HepG2 (cell line): ENCODE measurements around the gene ZBTB7C. TPM values are rescaled to one million over a fixed set of nuclear protein-coding genes. Genes with fewer than 3 reads are reported as not detected.

Experiments
- ATAC-seq: fragments of 200-7000 bp; cut with Tn5 transposase; 3 replicates; pipeline ENCODE4 v1.9.1; 2020; ENCODE audit warnings: mild to moderate bottlenecking, moderate library complexity
- BruUV-seq: library from RNA; stranded (reverse); fragments of 400-500 nt; replicated peaks from 2 replicates; lab custom pipeline; 2021; lab: Mats Ljungman, UMichigan
- CTCF ChIA-PET: fragments of 300-600 bp; formaldehyde crosslinking; extraction: SDS; loops from one replicate; lab custom pipeline; 2021; ENCODE audit warnings: low total read pairs, inconsistent platforms, low intra/inter-chr PET ratio; lab: Yijun Ruan, JAX
- POLR2A ChIA-PET: fragments of 350-600 bp; sonication (Branson Sonifier 250); formaldehyde crosslinking; loops from one replicate; lab custom pipeline; 2020; ENCODE audit warnings: antibody characterized with exemption, inconsistent platforms; lab: Yijun Ruan, JAX
- DNase-seq: peaks from one replicate; pipeline ENCODE4 v3.0.0-alpha.2; 2015; ENCODE audit warnings: low spot score
- FAIRE-seq: peaks from 3 replicates; lab custom pipeline; 2011; peaks lifted over from hg19 to GRCh38; lab: Jason Lieb, UNC
- H2AFZ ChIP-seq: one replicate; pipeline ENCODE4 v1.6.1; 2011; ENCODE audit warnings: low read length, inconsistent platforms
- H3K27ac ChIP-seq: fragments of 300-600 bp; 3 replicates; pipeline ENCODE4 v1.8.0; 2011; ENCODE audit warnings: mixed run types, mild to moderate bottlenecking, mixed read lengths, low read length, inconsistent platforms; ENCODE audit not compliant: insufficient read depth; ENCODE audit errors: extremely low read length
- H3K27me3 ChIP-seq, 2 experiments: fragments of 200-600 bp in 1 of 2; 2 replicates in 1 of 2; 3 replicates in 1 of 2; pipeline versions ENCODE4 v1.6.0 to v1.8.0; 2011; ENCODE audit warnings: low read length in 2 of 2, mild to moderate bottlenecking in 2 of 2, moderate library complexity in 2 of 2, inconsistent platforms in 1 of 2; ENCODE audit not compliant: insufficient read depth in 2 of 2, control insufficient read depth in 1 of 2
- H3K36me3 ChIP-seq, 2 experiments: fragments of 200-600 bp in 1 of 2; replicated peaks in 1 of 2; 2 replicates in 1 of 2; 3 replicates in 1 of 2; pipeline versions ENCODE4 v1.5.1 to v1.8.0; 2011; ENCODE audit warnings: low read length in 2 of 2, inconsistent platforms in 1 of 2; ENCODE audit not compliant: insufficient read depth in 2 of 2, control insufficient read depth in 1 of 2
- H3K4me1 ChIP-seq: 2 replicates; pipeline ENCODE4 v1.5.1; 2012; ENCODE audit warnings: low read length, inconsistent platforms; ENCODE audit not compliant: insufficient read depth
- H3K4me2 ChIP-seq: 2 replicates; pipeline ENCODE4 v1.6.0; 2011; ENCODE audit warnings: low read depth, low read length, inconsistent platforms
- H3K4me3 ChIP-seq, 3 experiments: fragments of 200-600 bp in 1 of 3; sonication (generic), shearing (Covaris generic) in 1 of 3; replicated peaks in 1 of 3; 2 replicates each; pipeline ENCODE4 v1.5.1; 2011 to 2016; ENCODE audit warnings: low read length in 3 of 3, inconsistent platforms in 2 of 3, low read depth in 2 of 3, mild to moderate bottlenecking in 2 of 3, control low read depth in 1 of 3, mixed read lengths in 1 of 3; ENCODE audit not compliant: insufficient read depth in 1 of 3
- H3K79me2 ChIP-seq: one replicate; pipeline ENCODE4 v1.6.1; 2011; ENCODE audit warnings: low read length, inconsistent platforms; ENCODE audit not compliant: insufficient read depth
- H3K9ac ChIP-seq: 2 replicates; pipeline ENCODE4 v1.6.0; 2011; ENCODE audit warnings: mild to moderate bottlenecking, low read depth, low read length, inconsistent platforms; ENCODE audit not compliant: insufficient read depth
- H3K9me3 ChIP-seq: 2 replicates; pipeline ENCODE4 v1.5.1; 2012; ENCODE audit warnings: mild to moderate bottlenecking, low read length
- H4K20me1 ChIP-seq: 2 replicates; pipeline ENCODE4 v1.6.0; 2011; ENCODE audit warnings: inconsistent platforms, mild to moderate bottlenecking, low read length, moderate library complexity; ENCODE audit not compliant: insufficient read depth
- ARID2 ChIP-seq: sonication (generic); formaldehyde crosslinking; IDR thresholded peaks from 2 replicates; pipeline ENCODE4 v1.8.1; 2022; ENCODE audit warnings: mild to moderate bottlenecking, missing genetic modification reagents, borderline replicate concordance
- STAG1 ChIP-seq: sonication (generic); formaldehyde crosslinking; IDR thresholded peaks from 2 replicates; pipeline ENCODE4 v1.4.0; 2020; ENCODE audit warnings: missing genetic modification reagents
- ZNF12 ChIP-seq: sonication (generic); formaldehyde crosslinking; IDR thresholded peaks from 2 replicates; pipeline ENCODE4 v1.5.0; 2020; ENCODE audit warnings: missing genetic modification reagents
- WGBS: methylation state at CpG from one replicate; pipeline ENCODE4 v1.1.6; 2017; ENCODE audit warnings: low lambda C conversion rate; 5-methylcytosine and 5-hydroxymethylcytosine counted together
- in situ Hi-C: cut with HindIII; loops from 2 replicates; pipeline ENCODE4 v1.10.0; 2017; ENCODE audit warnings: low pct_unique_long_range_greater_than_20kb; ENCODE audit not compliant: extremely low pct_ligation_motif_present
- intact Hi-C: fragments of 100-400 bp; cut with micrococcal nuclease; formaldehyde crosslinking; loops from one replicate; pipeline ENCODE4 v1.10.0; 2022; ENCODE audit not compliant: unreplicated experiment
- polyA plus RNA-seq, 8 experiments: library from polyadenylated mRNA; depleted of rRNA in 3 of 8; stranded (reverse) in 7 of 8; unstranded in 1 of 8; fragments of >200 nt; fragmentation: Illumina TruSeq in 4 of 8; extraction: Trizol in 4 of 8; gene quantifications; 2 replicates each; pipeline versions ENCODE4 v1.2.1 to v1.2.3, GENCODE V29; 2011 to 2016; ENCODE audit warnings: low read depth in 4 of 8, missing spikeins in 1 of 8, mixed read lengths in 1 of 8; ENCODE audit not compliant: insufficient read depth in 1 of 8
- total RNA-seq, 5 experiments: library from RNA; depleted of rRNA; stranded (reverse); fragments of >200 nt; fragmentation: Illumina TruSeq; extraction: Trizol; gene quantifications; 2 replicates each; pipeline ENCODE4 v1.2.3, GENCODE V29; 2016; ENCODE audit warnings: low read depth in 1 of 5
- TF ChIP-seq, protein P1 (sequence below): sonication (generic); formaldehyde crosslinking; IDR thresholded peaks from 2 replicates; pipeline ENCODE4 v1.5.0; 2020; ENCODE audit warnings: mild to moderate bottlenecking, missing genetic modification reagents, moderate library complexity

The ZBTB7C gene
- total and polyA plus RNA-seq, 2 of the 13 experiments (the other 11 are each of a cell fraction or from before 2014, with no cell fraction given): 0.01 to 0.04 TPM

DNA sequence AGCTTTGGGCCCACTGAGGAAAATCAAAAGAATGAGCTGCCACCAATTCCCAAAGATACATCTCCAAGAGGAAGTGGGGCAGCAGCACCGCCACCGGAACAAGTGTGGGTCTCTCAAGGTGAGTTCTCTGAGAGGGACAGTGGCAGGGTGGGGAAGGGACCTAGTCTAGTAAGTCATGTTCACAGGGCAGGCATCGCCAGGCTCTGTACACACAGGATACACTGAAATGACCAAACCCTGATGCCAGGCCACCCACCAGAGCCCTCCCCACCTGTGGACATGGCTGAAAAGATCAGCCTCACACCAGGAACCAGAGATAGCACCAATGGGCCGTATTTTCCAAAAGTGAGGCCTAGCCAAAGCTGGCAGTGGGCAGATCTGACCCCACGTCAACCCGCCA lies 370.5 kb downstream of the ZBTB7C start:
- no peak for FAIRE-seq
- intact Hi-C loops: no loop called here
- TF ChIP-seq ARID2 (CRISPR knock-in tag): no peak
- TF ChIP-seq, all 625 proteins: peak for 0
- 68% methylated on average over 5 of the region's 6 CpGs for WGBS
- Histone ChIP-seq H3K36me3 (no peaks in the 10 kb centered on the region), H3K4me3 (no peak overlapping the region), H3K9ac (no peak overlapping the region), H4K20me1 (no peaks in the 10 kb centered on the region), H3K9me3 (no peaks in the 10 kb centered on the region), H3K79me2 (no peaks in the 10 kb centered on the region), H2AFZ (no peak overlapping the region), H3K4me1 (no peaks in the 10 kb centered on the region), H3K27me3 (peaks cover 2 to 27% of the 10 kb centered on the region in 2 experiments; a peak in 4 of 5 replicates), H3K27ac (no peak overlapping the region), H3K4me2 (no peak overlapping the region)
- in situ Hi-C loops: loop anchor here (5.0 to 10.0 kb wide), 2 partner anchors 306 to 409 kb away; no protein-coding TSS in a partner anchor
- ChIA-PET POLR2A (no interaction called here), CTCF (no interaction called here)
- DNase-seq (no peak), ATAC-seq (no peak)
- no TSS peak for BruUV-seq

DNA sequence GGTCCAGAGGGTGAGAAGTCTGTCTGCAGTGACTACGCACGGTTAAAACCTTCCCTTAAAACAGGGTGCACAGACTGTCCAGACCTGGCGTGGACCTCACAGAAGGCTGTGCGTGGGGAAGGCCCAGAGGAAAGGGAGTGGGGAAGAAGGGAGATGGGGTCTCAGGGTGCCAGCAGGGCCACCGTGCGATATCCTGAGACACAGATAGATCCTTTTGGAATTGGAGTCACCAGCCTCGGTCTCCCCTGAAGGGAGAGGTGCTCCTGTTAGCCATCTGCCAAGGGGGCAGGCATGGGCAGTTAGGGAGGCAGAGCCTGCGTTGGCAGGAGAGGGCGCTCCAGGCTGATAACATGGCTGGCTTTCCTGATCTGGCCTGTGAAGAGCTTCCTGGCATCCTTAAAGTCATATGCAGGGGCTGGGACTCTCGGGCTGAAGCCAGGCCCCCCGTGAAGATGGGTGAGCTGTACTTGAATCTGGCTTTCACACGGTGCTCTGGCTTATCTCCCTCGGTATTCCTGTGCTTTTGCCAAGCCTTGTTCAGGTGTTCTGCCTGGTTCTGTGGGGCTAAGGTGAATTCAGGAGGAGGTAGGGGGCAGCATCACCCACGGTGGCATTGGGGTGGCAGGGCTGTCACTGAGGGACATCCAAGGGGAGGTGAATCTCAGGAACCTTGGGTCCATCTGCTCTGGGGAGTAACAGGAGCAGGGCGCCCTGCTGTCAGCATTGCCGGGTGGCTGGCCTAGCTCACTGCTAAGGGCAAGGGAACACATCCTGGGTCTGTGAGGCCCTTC lies 371.5 kb downstream of the ZBTB7C start:
- no peak overlapping the region for H2AFZ ChIP-seq
- H3K27me3 ChIP-seq: peaks cover 2 to 27% of the 10 kb centered on the region in 2 experiments; a peak in 4 of 5 replicates
- no peak for FAIRE-seq
- no peak for DNase-seq
- H3K79me2 ChIP-seq: no peaks in the 10 kb centered on the region
- no peaks in the 10 kb centered on the region for H3K9me3 ChIP-seq
- H3K4me3 ChIP-seq: no peak overlapping the region
- TF ChIP-seq, protein P1, sequence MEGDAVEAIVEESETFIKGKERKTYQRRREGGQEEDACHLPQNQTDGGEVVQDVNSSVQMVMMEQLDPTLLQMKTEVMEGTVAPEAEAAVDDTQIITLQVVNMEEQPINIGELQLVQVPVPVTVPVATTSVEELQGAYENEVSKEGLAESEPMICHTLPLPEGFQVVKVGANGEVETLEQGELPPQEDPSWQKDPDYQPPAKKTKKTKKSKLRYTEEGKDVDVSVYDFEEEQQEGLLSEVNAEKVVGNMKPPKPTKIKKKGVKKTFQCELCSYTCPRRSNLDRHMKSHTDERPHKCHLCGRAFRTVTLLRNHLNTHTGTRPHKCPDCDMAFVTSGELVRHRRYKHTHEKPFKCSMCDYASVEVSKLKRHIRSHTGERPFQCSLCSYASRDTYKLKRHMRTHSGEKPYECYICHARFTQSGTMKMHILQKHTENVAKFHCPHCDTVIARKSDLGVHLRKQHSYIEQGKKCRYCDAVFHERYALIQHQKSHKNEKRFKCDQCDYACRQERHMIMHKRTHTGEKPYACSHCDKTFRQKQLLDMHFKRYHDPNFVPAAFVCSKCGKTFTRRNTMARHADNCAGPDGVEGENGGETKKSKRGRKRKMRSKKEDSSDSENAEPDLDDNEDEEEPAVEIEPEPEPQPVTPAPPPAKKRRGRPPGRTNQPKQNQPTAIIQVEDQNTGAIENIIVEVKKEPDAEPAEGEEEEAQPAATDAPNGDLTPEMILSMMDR (CRISPR knock-in tag): peak; percentile 54
- TF ChIP-seq ZNF12 (no peak), STAG1 (CRISPR knock-in tag) (peak; percentile 70)
- H3K9ac ChIP-seq: no peak overlapping the region
- no peak overlapping the region for H3K4me2 ChIP-seq
- in situ Hi-C loops (loop anchor here (5.0 to 10.0 kb wide), 2 partner anchors 307 to 410 kb away; no protein-coding TSS in a partner anchor), intact Hi-C loops (no loop called here)
- H3K4me1 ChIP-seq: no peaks in the 10 kb centered on the region
- BruUV-seq: no TSS peak
- H3K27ac ChIP-seq: no peak overlapping the region
- no peaks in the 10 kb centered on the region for H3K36me3 ChIP-seq
- POLR2A ChIA-PET: no interaction called here
- 53% methylated on average over 11 of the region's 16 CpGs for WGBS
- CTCF ChIA-PET: interaction anchor here (0.6 to 1.9 kb wide), 2 partner anchors 308 to 409 kb away, joined by 3 to 6 read pairs; no protein-coding TSS in a partner anchor
- H4K20me1 ChIP-seq: no peaks in the 10 kb centered on the region
- ATAC-seq: peak; percentile 75
